HL-60 (cell line): Measurements from ENCODE around the gene SOSTDC1.

ENCODE experiments used
- GABPA ChIP-seq: IDR thresholded peaks from 2 replicates; pipeline ENCODE4 v1.6.1; 2012; ENCODE audit warnings: low read depth
- REST ChIP-seq: IDR thresholded peaks from 2 replicates; pipeline ENCODE4 v1.6.1; 2012; ENCODE audit warnings: low read depth; ENCODE audit not compliant: insufficient replicate concordance
- TF ChIP-seq, protein P1 (sequence below): IDR thresholded peaks from one replicate; pipeline ENCODE4 v1.5.1; 2011; ENCODE audit warnings: low read length, control low read depth, inconsistent platforms; ENCODE audit not compliant: insufficient read depth

- TF ChIP-seq, protein P1, sequence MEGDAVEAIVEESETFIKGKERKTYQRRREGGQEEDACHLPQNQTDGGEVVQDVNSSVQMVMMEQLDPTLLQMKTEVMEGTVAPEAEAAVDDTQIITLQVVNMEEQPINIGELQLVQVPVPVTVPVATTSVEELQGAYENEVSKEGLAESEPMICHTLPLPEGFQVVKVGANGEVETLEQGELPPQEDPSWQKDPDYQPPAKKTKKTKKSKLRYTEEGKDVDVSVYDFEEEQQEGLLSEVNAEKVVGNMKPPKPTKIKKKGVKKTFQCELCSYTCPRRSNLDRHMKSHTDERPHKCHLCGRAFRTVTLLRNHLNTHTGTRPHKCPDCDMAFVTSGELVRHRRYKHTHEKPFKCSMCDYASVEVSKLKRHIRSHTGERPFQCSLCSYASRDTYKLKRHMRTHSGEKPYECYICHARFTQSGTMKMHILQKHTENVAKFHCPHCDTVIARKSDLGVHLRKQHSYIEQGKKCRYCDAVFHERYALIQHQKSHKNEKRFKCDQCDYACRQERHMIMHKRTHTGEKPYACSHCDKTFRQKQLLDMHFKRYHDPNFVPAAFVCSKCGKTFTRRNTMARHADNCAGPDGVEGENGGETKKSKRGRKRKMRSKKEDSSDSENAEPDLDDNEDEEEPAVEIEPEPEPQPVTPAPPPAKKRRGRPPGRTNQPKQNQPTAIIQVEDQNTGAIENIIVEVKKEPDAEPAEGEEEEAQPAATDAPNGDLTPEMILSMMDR, result no peak
- no peak for TF ChIP-seq GABPA
- no peak for TF ChIP-seq REST
Observed at GRCh38 chr7:16463520-16463919, 2.0 kb downstream of the SOSTDC1 start.
